ENCODE results near the gene VHLL. TPM values are rescaled to one million over a fixed set of nuclear protein-coding genes. Genes with fewer than 3 reads are reported as not detected.
"Not testable (repeated sequence)": the region's sequence is repeated elsewhere in the genome, so short reads cannot be mapped to it uniquely, and the experiment has no call there.

VHLL gene
- polyA plus RNA-seq, 1 of the 3 experiments (the other 2 are of a cell fraction) = not detected

- Histone ChIP-seq H2AFZ (ENCODE audit: low read depth) (peak overlapping the region; percentile 64), H3K27ac (ENCODE audit: low read depth in 2 of 2, low read length in 1 of 2) (peak overlapping the region; percentile 67 to 84), H3K9ac (peak overlapping the region; percentile 75), H3K27me3 (ENCODE audit: insufficient read depth) (no peaks in the 10 kb centered on the region), H3K4me1 (ENCODE audit: control insufficient read depth in 1 of 2, insufficient read depth in 2 of 2, low read depth in 1 of 2, low read length in 1 of 2) (peaks cover 9 to 12% of the 10 kb centered on the region in 2 experiments; a peak in 3 of 4 replicates), H3K79me2 (ENCODE audit: insufficient read depth) (peaks cover 50% of the 10 kb centered on the region), H4K20me1 (ENCODE audit: insufficient read depth) (peaks cover 18% of the 10 kb centered on the region), H3K9me2 (no peaks in the 10 kb centered on the region), H3K4me2 (peak overlapping the region; percentile 73), H3K9me3 (no peaks in the 10 kb centered on the region), H3F3A (replicated peaks; ENCODE audit: insufficient read depth) (no peaks in the 10 kb centered on the region), H3K4me3 (ENCODE audit: low read depth in 2 of 2, low read length in 1 of 2) (peak overlapping the region; percentile 63 to 78), H3K36me3 (replicated peaks in 1 of 2; ENCODE audit: control insufficient read depth in 1 of 2, insufficient read depth in 2 of 2, low read length in 1 of 2) (peaks cover 35 to 37% of the 10 kb centered on the region in 2 experiments)
- POLR2A ChIA-PET = interaction anchor here (0.5 to 1.3 kb wide), 2 partner anchors 82 to 124 kb away, joined by 3 to 4 read pairs; partner anchors contain the start of gene PMF1
- DNase-seq = no peak
- TF ChIP-seq RXRA (IDR thresholded peaks at IDR 0.05; ENCODE audit: borderline replicate concordance, low read depth) (no peak), MEF2A (IDR thresholded peaks at IDR 0.05; ENCODE audit: borderline replicate concordance, low read depth) (no peak), GABPA (IDR thresholded peaks at IDR 0.05; ENCODE audit: low read depth) (no peak)
- CTCF ChIA-PET = interaction anchor here (0.6 to 1.4 kb wide), 11 partner anchors 12 to 275 kb away, joined by 3 to 7 read pairs (median 4); partner anchors contain the start of gene SMG5
- WGBS (ENCODE audit: low lambda C conversion rate) = 22% methylated on average over 34 of the region's 34 CpGs
These were observed 38.2 kb upstream of the VHLL start for GRCh38 chr1:156337052-156337887.

- CTCF ChIA-PET = interaction anchor here (0.7 to 2.8 kb wide), 11 partner anchors 11 to 207 kb away, joined by 3 to 11 read pairs (median 4); partner anchors contain the start of gene SMG5
- peaks cover 41 to 44% of the 10 kb centered on the region in 2 experiments for H3K36me3 ChIP-seq (replicated peaks in 1 of 2; ENCODE audit: control insufficient read depth in 1 of 2, insufficient read depth in 2 of 2, low read length in 1 of 2)
- H3K9ac ChIP-seq = no peak overlapping the region
- H3F3A ChIP-seq (replicated peaks; ENCODE audit: insufficient read depth) = no peaks in the 10 kb centered on the region
- POLR2A ChIA-PET = no interaction called here
- H3K4me2 ChIP-seq = peak overlapping the region; percentile 73
- no peaks in the 10 kb centered on the region for H3K27me3 ChIP-seq (ENCODE audit: insufficient read depth)
- H3K27ac ChIP-seq (ENCODE audit: low read depth in 2 of 2, low read length in 1 of 2) = no peak overlapping the region
- TF ChIP-seq POLR2AphosphoS5 (IDR thresholded peaks at IDR 0.05; ENCODE audit: low read depth, low read length) (no peak), CTCF (IDR thresholded peaks at IDR 0.05) (peak; percentile 52)
- H3K9me2 ChIP-seq = no peaks in the 10 kb centered on the region
- peaks cover 9 to 12% of the 10 kb centered on the region in 2 experiments; a peak in 3 of 4 replicates for H3K4me1 ChIP-seq (ENCODE audit: control insufficient read depth in 1 of 2, insufficient read depth in 2 of 2, low read depth in 1 of 2, low read length in 1 of 2)
- no peaks in the 10 kb centered on the region for H3K9me3 ChIP-seq
- WGBS (ENCODE audit: low lambda C conversion rate) = 57% methylated on average over 4 of the region's 4 CpGs
- peaks cover 18% of the 10 kb centered on the region for H4K20me1 ChIP-seq (ENCODE audit: insufficient read depth)
- no peak overlapping the region for H2AFZ ChIP-seq (ENCODE audit: low read depth)
- DNase-seq = no peak
- peak overlapping the region; percentile 63 to 78; a peak in 3 of 4 replicates for H3K4me3 ChIP-seq (ENCODE audit: low read depth in 2 of 2, low read length in 1 of 2)
- peaks cover 60% of the 10 kb centered on the region for H3K79me2 ChIP-seq (ENCODE audit: insufficient read depth)
These were observed 37.1 kb upstream of the VHLL start for GRCh38 chr1:156336242-156336641.

- not testable (repeated sequence) for H2AFZ ChIP-seq (ENCODE audit: low read depth); H3F3A ChIP-seq (replicated peaks; ENCODE audit: insufficient read depth); H3K4me2 ChIP-seq; H4K20me1 ChIP-seq (ENCODE audit: insufficient read depth); H3K9me2 ChIP-seq; H3K9ac ChIP-seq; H3K9me3 ChIP-seq; H3K4me3 ChIP-seq (ENCODE audit: low read depth in 2 of 2, low read length in 1 of 2); H3K27me3 ChIP-seq (ENCODE audit: insufficient read depth); DNase-seq; H3K4me1 ChIP-seq (ENCODE audit: control insufficient read depth in 1 of 2, insufficient read depth in 2 of 2, low read depth in 1 of 2, low read length in 1 of 2); H3K27ac ChIP-seq (ENCODE audit: low read depth in 2 of 2, low read length in 1 of 2)
- 88% methylated on average over 9 of the region's 9 CpGs for WGBS (ENCODE audit: low lambda C conversion rate)
- CTCF ChIA-PET = interaction anchor here (1.1 to 1.5 kb wide), 4 partner anchors 13 to 123 kb away, joined by 3 to 4 read pairs (median 3); no protein-coding TSS in a partner anchor
- Histone ChIP-seq H3K36me3 (replicated peaks in 1 of 2; ENCODE audit: control insufficient read depth in 1 of 2, insufficient read depth in 2 of 2, low read length in 1 of 2) (peaks cover 49 to 74% of the 10 kb centered on the region in 2 experiments), H3K79me2 (ENCODE audit: insufficient read depth) (peaks cover 20% of the 10 kb centered on the region; the same call in 1 of the 2 replicates)
- POLR2A ChIA-PET = interaction anchor here (0.7 kb wide), 1 partner anchor 20 kb away, joined by 4 read pairs; no protein-coding TSS in a partner anchor
These were observed 24.1 kb upstream of the VHLL start for GRCh38 chr1:156323179-156323578.
